Left cardiac atrium (tissue), 4 donors: ENCODE data around the gene CTNNA3. TPM values are rescaled to one million over a fixed set of nuclear protein-coding genes. Genes with fewer than 3 reads are reported as not detected.

ENCODE experiments used
- ATAC-seq, 2 donors: fragments of 200-7000 bp; cut with Tn5 transposase; one replicate each; pipeline ENCODE4 v1.9.1; 2020; ENCODE audit warnings: mild to moderate bottlenecking in 2 of 2, moderate library complexity in 2 of 2
- DNase-seq: peaks from one replicate; pipeline ENCODE4 v3.0.0-alpha.2; 2020
- intact Hi-C, 2 donors: fragments of 100-400 bp; cut with DNase I; formaldehyde crosslinking; loops; one replicate each; pipeline versions ENCODE4 v1.14.1 to v1.15.1; 2022 to 2023
- total RNA-seq, 2 donors: library from RNA; stranded (reverse); fragmentation: NEBNext Ultra II Directional; extraction: Animal tissue kit (Norgen Biotek cat#: 25700); gene quantifications; one replicate each; pipeline ENCODE4 v1.2.1, GENCODE V29; 2021
- donor health status: DM: no; HTN: yes; CAD: no.
- donor health status: DM: no; HTN: yes; CAD: no; lungs with severe emphysema.
- donor health status: DM: yes; HTN: yes; CAD: no.
- donor health status: Dilated cardiomyopathy.

Gene CTNNA3
- total RNA-seq, 2 donors from 2014 or later: 42.3 to 48.7 TPM

DNA sequence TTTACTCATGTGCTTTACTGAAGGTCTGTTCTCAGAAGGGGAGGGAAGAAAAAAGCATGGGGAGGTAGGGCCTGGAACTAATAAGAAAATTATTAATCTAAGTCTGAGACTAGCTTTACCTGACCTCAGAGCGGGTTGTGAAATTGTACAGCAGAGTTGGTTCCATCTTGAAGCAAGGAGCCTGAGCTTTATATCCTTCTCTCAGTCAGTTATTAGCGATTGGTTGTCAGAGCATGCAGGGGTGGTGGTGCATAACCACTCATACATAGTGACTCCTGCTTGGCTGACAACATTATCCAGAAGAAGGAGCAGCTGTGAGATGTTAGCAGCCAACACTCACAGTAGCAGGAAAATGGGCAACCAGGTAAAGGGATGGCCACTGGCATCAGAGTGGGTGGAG is 1746.5 kb downstream of the CTNNA3 start:
- ATAC-seq (no peak), DNase-seq (no peak)
- intact Hi-C loops: no loop called here

DNA sequence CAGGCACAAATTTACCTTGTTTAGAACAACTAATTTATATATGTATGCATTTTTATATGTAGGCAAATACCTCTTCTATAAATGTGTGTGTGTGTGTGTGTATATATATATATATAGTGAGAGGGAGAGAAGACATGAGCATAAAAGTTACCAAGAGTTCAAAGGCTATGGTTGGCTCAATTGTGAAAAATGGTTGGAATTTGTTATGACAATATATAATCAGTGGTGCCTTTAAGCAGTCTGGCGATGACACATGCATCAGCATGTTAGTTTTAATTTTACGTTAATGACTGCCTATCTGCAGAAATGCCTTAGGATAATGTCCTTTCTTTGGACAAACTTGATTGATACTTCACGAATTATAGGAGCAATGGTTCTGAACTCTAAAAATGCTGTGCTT is 1750.9 kb downstream of the CTNNA3 start:
- no peak for DNase-seq
- ATAC-seq: no peak
- intact Hi-C loops: no loop called here

DNA sequence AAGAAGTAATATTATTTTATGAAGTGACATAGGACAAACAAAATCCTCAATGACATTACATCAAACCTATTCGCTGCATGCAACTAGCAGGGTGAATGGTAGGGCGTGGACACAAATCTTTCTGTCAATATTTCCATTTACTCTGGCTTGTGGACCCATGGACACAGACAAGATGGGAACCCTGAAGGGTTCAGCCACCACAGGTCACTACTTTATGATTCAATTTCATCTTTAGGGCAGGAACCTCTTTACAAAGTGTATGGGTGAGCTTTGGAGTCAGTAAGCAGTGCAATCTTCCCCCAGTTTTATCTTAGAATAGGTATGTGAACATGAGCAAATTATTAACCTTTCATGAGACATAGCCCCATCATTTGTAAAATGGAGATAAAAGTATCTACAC is 1752.5 kb downstream of the CTNNA3 start:
- ATAC-seq: no peak
- intact Hi-C loops: no loop called here
- no peak for DNase-seq

GRCh38 chr10:65940816-65941662 is 1755.0 kb downstream of the CTNNA3 start:
- intact Hi-C loops: no loop called here
- ATAC-seq (no peak), DNase-seq (no peak)

GRCh38 chr10:65940105-65940504 is 1755.9 kb downstream of the CTNNA3 start:
- DNase-seq: no peak
- ATAC-seq: no peak
- intact Hi-C loops: no loop called here

DNA sequence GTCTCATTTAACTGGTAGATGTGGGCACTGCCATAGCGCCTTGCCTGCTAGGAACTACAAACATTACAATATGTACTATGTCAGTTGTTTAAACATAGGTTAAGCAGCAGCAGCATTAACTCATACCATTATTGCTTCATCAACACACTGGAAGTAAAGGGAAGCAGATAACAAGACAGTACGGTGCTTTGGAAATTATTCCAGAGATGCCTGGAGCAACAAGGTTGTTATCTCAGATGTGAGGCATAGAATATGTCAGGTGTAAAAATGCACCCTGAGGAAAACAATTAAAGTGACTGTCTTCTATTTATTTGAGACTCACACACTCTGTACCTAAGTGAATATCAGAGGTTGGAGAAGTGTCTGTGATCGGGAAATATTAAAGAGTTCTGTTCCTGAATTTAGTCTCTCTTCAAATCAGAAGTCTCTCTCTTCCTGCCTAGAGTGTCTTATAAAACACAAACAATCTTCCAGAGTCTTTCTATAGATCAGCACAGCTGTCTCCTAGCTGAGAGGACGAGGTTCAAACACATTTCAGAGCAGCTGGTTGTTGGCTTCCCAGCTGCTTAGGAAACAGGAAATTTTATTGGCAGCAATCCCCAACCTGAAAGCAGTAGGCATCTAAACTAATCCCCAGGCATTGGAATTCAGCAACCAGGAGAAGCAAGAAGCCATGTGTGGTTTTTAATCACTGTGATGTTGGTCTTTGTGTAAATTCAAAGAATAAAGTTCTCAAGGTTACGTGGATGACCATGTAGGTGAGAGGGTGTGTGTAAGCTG is 1764.5 kb downstream of the CTNNA3 start:
- DNase-seq: no peak
- ATAC-seq: no peak
- intact Hi-C loops: no loop called here

GRCh38 chr10:65911151-65911835 is 1784.7 kb downstream of the CTNNA3 start:
- no peak for DNase-seq
- intact Hi-C loops: no loop called here
- no peak for ATAC-seq

- intact Hi-C loops: no loop called here
- DNase-seq (no peak), ATAC-seq (no peak)
Measured at GRCh38 chr10:65910209-65910608, 1785.8 kb downstream of the CTNNA3 start.

- no peak for DNase-seq
- no peak for ATAC-seq
- intact Hi-C loops: no loop called here
Measured at GRCh38 chr10:65907199-65907712, 1788.7 kb downstream of the CTNNA3 start.

DNA sequence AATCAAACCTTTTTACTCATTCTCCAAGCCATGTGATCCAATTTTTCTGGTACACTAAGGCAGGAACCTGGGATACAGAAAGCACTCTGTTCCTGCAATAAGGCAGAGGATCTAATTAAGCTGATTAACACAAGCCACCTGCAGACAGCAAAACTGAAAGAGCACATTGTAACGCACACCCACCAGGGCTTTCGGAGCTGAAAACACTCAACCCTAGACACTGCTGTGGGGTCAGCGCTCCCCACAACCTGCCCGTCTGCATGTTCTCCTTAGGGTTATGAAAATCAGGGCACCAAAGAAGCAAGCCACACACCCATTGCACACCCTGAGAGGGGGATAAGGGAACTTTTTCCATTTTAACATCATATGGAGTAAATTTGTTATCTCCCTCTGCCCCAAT is 1792.4 kb downstream of the CTNNA3 start:
- intact Hi-C loops: no loop called here
- ATAC-seq: no peak

DNA sequence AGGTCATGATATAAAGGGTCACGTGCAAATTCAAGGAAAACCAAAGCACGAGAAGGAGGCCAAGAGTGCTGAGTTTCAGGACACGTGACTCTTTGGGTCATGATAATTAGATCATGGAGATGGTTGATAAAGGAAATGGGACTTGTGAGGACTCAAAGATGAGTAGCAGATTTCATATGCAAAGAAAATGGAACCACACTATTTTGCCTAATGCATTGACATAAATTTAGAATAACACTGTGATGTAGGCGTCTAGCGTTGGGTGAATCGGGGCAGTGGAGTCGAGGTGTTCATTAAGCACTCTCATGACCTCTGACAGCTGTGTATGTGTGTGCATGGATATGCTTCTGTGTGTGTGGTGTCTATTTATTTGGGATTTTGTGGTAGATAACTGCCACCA is 1795.7 kb downstream of the CTNNA3 start:
- ATAC-seq: no peak
- intact Hi-C loops: no loop called here
- no peak for DNase-seq

More for the DNA sequence above, 1792.4 kb downstream of the CTNNA3 start:
- no peak for DNase-seq

GRCh38 chr10:65898055-65898454 is 1797.9 kb downstream of the CTNNA3 start:
- ATAC-seq (no peak), DNase-seq (no peak)
- intact Hi-C loops: no loop called here

DNA sequence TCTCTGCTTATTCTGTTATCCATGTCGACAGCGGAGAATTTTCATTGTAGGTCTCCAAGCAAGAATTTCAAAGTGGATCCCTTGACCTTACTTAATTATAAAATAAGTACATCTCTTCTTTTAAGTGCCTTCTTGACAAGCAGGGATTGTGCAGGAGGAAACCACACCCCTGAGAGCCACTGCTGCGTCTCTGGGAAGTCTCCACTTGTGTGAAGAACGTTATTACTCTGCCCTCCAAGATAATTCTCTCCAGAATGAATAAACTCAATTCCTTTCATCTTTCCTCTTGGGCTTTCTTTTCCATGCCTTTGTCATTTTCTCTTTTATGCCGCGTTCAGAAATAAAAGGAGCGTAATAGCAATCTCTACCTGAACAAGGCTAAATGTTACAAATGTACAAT is 1801.0 kb downstream of the CTNNA3 start:
- ATAC-seq: no peak
- no peak for DNase-seq
- intact Hi-C loops: no loop called here

- ATAC-seq (no peak), DNase-seq (no peak)
- intact Hi-C loops: no loop called here
Measured at GRCh38 chr10:65894379-65894778, 1801.6 kb downstream of the CTNNA3 start.

DNA sequence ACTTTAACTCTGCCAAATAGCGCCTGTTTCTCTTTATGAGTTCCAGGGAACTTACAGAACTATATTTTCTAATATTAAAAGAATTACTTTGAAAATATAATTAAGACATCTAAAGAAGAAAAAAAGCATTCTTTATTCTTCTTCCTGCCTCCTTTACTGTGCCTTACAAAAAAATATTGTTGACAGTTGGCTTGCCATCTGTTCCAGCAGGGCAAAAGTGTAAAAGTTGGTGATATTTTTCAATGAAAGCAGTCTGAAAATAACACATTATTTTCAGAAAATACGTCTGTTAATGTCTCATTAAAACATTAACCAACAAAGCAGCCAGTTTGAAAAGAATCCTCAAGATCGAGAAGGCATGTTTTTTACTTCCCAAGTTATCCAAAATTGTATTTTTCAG is 1802.3 kb downstream of the CTNNA3 start:
- intact Hi-C loops: no loop called here
- DNase-seq (no peak), ATAC-seq (no peak)

DNA sequence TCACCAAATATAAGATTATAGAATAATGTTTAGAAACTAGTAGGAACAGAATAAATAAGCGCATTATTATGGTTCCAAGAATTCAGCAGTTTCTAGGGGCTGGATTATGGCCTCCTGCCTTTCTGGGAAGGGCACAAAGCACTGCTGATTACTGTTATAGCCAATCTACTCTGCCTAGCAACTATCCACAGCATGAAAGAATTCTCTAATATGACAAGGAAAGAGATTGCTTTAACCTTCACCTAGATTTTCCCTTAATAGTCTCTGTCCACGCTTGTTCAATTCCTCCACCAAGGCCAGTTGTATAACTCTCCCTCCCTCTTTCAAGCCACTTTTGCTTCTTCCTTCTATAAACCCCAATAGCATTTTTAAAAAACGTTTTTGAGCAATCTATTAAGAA is 1803.7 kb downstream of the CTNNA3 start:
- no peak for ATAC-seq
- DNase-seq: no peak
- intact Hi-C loops: no loop called here

GRCh38 chr10:65891073-65891981 is 1804.7 kb downstream of the CTNNA3 start:
- DNase-seq (no peak), ATAC-seq (no peak)
- intact Hi-C loops: no loop called here

DNA sequence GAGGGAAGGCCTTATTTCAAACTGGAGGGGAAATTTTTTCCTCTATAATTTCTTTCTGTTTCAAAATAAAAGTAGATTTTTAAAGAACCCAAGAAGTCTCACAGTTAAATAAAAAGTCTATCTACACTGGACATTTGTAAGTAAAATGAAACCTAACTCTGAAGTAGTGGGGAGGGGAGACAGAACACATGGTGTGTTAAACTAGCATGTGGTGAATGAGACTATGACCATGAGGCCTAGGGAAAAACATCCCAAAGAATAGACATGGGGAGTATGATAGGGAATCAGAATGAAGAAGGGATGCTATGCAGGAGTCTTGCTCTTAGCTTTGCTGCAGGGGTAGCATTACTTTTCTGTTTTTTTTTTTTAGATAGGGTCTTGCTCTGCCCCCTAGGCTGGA is 1831.5 kb downstream of the CTNNA3 start:
- intact Hi-C loops: no loop called here
- DNase-seq (no peak), ATAC-seq (no peak)

GRCh38 chr10:65864036-65864435 is 1832.0 kb downstream of the CTNNA3 start:
- ATAC-seq: no peak
- intact Hi-C loops: no loop called here

More at GRCh38 chr10:65864036-65864435, 1832.0 kb downstream of the CTNNA3 start:
- no peak for DNase-seq
